Osteocyte (in vitro differentiated cells): ENCODE results near the gene ISM2. TPM values are rescaled to one million over a fixed set of nuclear protein-coding genes. Genes with fewer than 3 reads are reported as not detected.

Experiments
- DNase-seq: peaks from one replicate; pipeline ENCODE4 v3.0.0; 2021; ENCODE audit warnings: mixed read lengths; ENCODE audit not compliant: unreplicated experiment; ENCODE audit errors: extremely low spot score
- H3K27ac Mint-ChIP-seq: one replicate; pipeline ENCODE4 v1.8.0; 2021; ENCODE audit warnings: mild to moderate bottlenecking, mixed read lengths; ENCODE audit not compliant: unreplicated experiment
- H3K27me3 Mint-ChIP-seq: one replicate; pipeline ENCODE4 v1.8.0; 2021; ENCODE audit warnings: mixed read lengths; ENCODE audit not compliant: unreplicated experiment
- H3K36me3 Mint-ChIP-seq: one replicate; pipeline ENCODE4 v1.8.0; 2021; ENCODE audit warnings: mixed read lengths; ENCODE audit not compliant: unreplicated experiment
- H3K4me1 Mint-ChIP-seq: one replicate; pipeline ENCODE4 v1.8.0; 2021; ENCODE audit warnings: mixed read lengths; ENCODE audit not compliant: unreplicated experiment
- H3K4me3 Mint-ChIP-seq: one replicate; pipeline ENCODE4 v1.8.0; 2021; ENCODE audit warnings: mild to moderate bottlenecking, moderate library complexity, mixed read lengths; ENCODE audit not compliant: unreplicated experiment
- H3K9me3 Mint-ChIP-seq: one replicate; pipeline ENCODE4 v1.8.0; 2021; ENCODE audit warnings: mixed read lengths; ENCODE audit not compliant: unreplicated experiment
- CTCF ChIP-seq: fragments of 200-600 bp; sonication (generic); IDR thresholded peaks from 2 replicates; pipeline ENCODE4 v1.5.0; 2021; ENCODE audit warnings: antibody characterized with exemption, mild to moderate bottlenecking, moderate library complexity
- total RNA-seq: library from RNA; stranded (reverse); gene quantifications from 2 replicates; pipeline ENCODE4 v1.2.1, GENCODE V29; 2021

Gene ISM2
- total RNA-seq, 1 donor from 2014 or later: not detected

- H3K36me3 Mint-ChIP-seq: no peaks in the 10 kb centered on the region
- no peaks in the 10 kb centered on the region for H3K9me3 Mint-ChIP-seq
- peaks cover 11% of the 10 kb centered on the region for H3K27me3 Mint-ChIP-seq
- DNase-seq: no peak
- H3K27ac Mint-ChIP-seq: no peak overlapping the region
- TF ChIP-seq CTCF: no peak
- no peak overlapping the region for H3K4me3 Mint-ChIP-seq
- H3K4me1 Mint-ChIP-seq: no peaks in the 10 kb centered on the region
These were observed 20.6 kb downstream of the ISM2 start for GRCh38 chr14:77478029-77478428.

GRCh38 chr14:77475432-77476115 is 23.0 kb downstream of the ISM2 start:
- DNase-seq: no peak
- Mint-ChIP-seq H3K27ac (no peak overlapping the region), H3K27me3 (peaks cover 11% of the 10 kb centered on the region), H3K4me1 (no peaks in the 10 kb centered on the region), H3K36me3 (no peaks in the 10 kb centered on the region), H3K4me3 (no peak overlapping the region), H3K9me3 (no peaks in the 10 kb centered on the region)
- TF ChIP-seq CTCF: no peak

GRCh38 chr14:77474479-77475177 is 24.0 kb downstream of the ISM2 start:
- Mint-ChIP-seq H3K9me3 (no peaks in the 10 kb centered on the region), H3K36me3 (peaks cover 1% of the 10 kb centered on the region), H3K4me1 (no peaks in the 10 kb centered on the region), H3K27ac (no peak overlapping the region), H3K27me3 (peaks cover 11% of the 10 kb centered on the region), H3K4me3 (no peak overlapping the region)
- DNase-seq: no peak
- no peak for TF ChIP-seq CTCF

GRCh38 chr14:77473921-77474320 is 24.7 kb downstream of the ISM2 start:
- Mint-ChIP-seq H3K27me3 (peaks cover 11% of the 10 kb centered on the region), H3K27ac (no peak overlapping the region), H3K36me3 (peaks cover 8% of the 10 kb centered on the region), H3K9me3 (no peaks in the 10 kb centered on the region), H3K4me1 (no peaks in the 10 kb centered on the region), H3K4me3 (no peak overlapping the region)
- no peak for DNase-seq
- TF ChIP-seq CTCF: no peak

GRCh38 chr14:77470224-77470870 is 28.3 kb downstream of the ISM2 start:
- no peaks in the 10 kb centered on the region for H3K4me1 Mint-ChIP-seq
- H3K27me3 Mint-ChIP-seq: peaks cover 9% of the 10 kb centered on the region
- TF ChIP-seq CTCF: no peak
- no peaks in the 10 kb centered on the region for H3K9me3 Mint-ChIP-seq
- no peak overlapping the region for H3K27ac Mint-ChIP-seq
- no peak for DNase-seq
- no peak overlapping the region for H3K4me3 Mint-ChIP-seq
- H3K36me3 Mint-ChIP-seq: peaks cover 29% of the 10 kb centered on the region
